ENCODE data around the gene RPL4. TPM values are rescaled to one million over a fixed set of nuclear protein-coding genes. Genes with fewer than 3 reads are reported as not detected.

Gene RPL4
- polyA plus RNA-seq, 1 donor from 2014 or later, result 3,693 TPM

DNA sequence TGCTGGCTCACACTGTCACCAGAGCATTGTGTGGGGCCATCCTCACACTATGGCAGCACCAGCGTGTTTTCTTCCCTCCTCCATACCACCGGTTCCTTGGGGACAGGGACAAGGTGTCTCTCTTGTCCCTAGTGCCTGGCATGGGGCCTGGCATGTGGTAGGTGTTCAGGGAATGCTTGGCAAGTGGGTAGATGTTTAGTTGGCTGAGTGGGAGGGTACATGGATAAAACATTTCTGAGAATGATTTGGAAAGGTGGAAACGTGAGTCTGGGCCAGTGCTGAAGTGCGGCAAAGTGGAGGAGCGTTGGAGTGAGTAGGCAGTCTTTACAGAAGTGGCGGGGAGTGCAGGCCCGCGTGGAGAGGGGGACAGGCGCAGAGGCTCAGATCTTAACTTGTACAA is 22.1 kb downstream of the RPL4 start:
- Histone ChIP-seq H3K9me2 (ENCODE audit: insufficient read depth, low read length) (no peaks in the 10 kb centered on the region), H3K9ac (ENCODE audit: low read length) (no peak overlapping the region), H2AFZ (ENCODE audit: low read depth, low read length) (no peak overlapping the region), H4K20me1 (ENCODE audit: insufficient read depth) (no peaks in the 10 kb centered on the region), H3K36me3 (ENCODE audit: insufficient read depth, low read length) (no peaks in the 10 kb centered on the region), H3K27me3 (ENCODE audit: insufficient read depth, low read depth, low read length) (no peaks in the 10 kb centered on the region), H3K4me3 (ENCODE audit: low read length) (no peak overlapping the region), H3K79me2 (replicated peaks; ENCODE audit: insufficient read depth, low read length) (no peaks in the 10 kb centered on the region), H3K4me2 (ENCODE audit: low read length) (no peak overlapping the region), H3K9me3 (ENCODE audit: low read length) (no peaks in the 10 kb centered on the region), H3K27ac (ENCODE audit: low read length) (no peak overlapping the region), H3F3A (ENCODE audit: insufficient read depth, low read length, poor library complexity, severe bottlenecking) (no peaks in the 10 kb centered on the region)
- TF ChIP-seq EZH2 (IDR thresholded peaks at IDR 0.05; ENCODE audit: borderline replicate concordance, insufficient read depth, low read length, poor library complexity, severe bottlenecking) (no peak), MXI1 (conservative IDR thresholded peaks at IDR 0.05; ENCODE audit: poor library complexity, severe bottlenecking) (no peak), TAF1 (IDR thresholded peaks at IDR 0.05; ENCODE audit: low read depth) (no peak), SMC3 (conservative IDR thresholded peaks at IDR 0.05; ENCODE audit: poor library complexity) (no peak), EP300 (conservative IDR thresholded peaks at IDR 0.05; ENCODE audit: poor library complexity, severe bottlenecking) (no peak), RAD21 (conservative IDR thresholded peaks at IDR 0.05) (no peak), POLR2AphosphoS5 (IDR thresholded peaks at IDR 0.05) (no peak)
- TF ChIP-seq, protein P1, sequence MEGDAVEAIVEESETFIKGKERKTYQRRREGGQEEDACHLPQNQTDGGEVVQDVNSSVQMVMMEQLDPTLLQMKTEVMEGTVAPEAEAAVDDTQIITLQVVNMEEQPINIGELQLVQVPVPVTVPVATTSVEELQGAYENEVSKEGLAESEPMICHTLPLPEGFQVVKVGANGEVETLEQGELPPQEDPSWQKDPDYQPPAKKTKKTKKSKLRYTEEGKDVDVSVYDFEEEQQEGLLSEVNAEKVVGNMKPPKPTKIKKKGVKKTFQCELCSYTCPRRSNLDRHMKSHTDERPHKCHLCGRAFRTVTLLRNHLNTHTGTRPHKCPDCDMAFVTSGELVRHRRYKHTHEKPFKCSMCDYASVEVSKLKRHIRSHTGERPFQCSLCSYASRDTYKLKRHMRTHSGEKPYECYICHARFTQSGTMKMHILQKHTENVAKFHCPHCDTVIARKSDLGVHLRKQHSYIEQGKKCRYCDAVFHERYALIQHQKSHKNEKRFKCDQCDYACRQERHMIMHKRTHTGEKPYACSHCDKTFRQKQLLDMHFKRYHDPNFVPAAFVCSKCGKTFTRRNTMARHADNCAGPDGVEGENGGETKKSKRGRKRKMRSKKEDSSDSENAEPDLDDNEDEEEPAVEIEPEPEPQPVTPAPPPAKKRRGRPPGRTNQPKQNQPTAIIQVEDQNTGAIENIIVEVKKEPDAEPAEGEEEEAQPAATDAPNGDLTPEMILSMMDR (IDR thresholded peaks at IDR 0.05; ENCODE audit: poor library complexity, severe bottlenecking), result no peak
- TF ChIP-seq, protein P2, sequence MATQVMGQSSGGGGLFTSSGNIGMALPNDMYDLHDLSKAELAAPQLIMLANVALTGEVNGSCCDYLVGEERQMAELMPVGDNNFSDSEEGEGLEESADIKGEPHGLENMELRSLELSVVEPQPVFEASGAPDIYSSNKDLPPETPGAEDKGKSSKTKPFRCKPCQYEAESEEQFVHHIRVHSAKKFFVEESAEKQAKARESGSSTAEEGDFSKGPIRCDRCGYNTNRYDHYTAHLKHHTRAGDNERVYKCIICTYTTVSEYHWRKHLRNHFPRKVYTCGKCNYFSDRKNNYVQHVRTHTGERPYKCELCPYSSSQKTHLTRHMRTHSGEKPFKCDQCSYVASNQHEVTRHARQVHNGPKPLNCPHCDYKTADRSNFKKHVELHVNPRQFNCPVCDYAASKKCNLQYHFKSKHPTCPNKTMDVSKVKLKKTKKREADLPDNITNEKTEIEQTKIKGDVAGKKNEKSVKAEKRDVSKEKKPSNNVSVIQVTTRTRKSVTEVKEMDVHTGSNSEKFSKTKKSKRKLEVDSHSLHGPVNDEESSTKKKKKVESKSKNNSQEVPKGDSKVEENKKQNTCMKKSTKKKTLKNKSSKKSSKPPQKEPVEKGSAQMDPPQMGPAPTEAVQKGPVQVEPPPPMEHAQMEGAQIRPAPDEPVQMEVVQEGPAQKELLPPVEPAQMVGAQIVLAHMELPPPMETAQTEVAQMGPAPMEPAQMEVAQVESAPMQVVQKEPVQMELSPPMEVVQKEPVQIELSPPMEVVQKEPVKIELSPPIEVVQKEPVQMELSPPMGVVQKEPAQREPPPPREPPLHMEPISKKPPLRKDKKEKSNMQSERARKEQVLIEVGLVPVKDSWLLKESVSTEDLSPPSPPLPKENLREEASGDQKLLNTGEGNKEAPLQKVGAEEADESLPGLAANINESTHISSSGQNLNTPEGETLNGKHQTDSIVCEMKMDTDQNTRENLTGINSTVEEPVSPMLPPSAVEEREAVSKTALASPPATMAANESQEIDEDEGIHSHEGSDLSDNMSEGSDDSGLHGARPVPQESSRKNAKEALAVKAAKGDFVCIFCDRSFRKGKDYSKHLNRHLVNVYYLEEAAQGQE (IDR thresholded peaks at IDR 0.05; ENCODE audit: borderline replicate concordance), result no peak

DNA sequence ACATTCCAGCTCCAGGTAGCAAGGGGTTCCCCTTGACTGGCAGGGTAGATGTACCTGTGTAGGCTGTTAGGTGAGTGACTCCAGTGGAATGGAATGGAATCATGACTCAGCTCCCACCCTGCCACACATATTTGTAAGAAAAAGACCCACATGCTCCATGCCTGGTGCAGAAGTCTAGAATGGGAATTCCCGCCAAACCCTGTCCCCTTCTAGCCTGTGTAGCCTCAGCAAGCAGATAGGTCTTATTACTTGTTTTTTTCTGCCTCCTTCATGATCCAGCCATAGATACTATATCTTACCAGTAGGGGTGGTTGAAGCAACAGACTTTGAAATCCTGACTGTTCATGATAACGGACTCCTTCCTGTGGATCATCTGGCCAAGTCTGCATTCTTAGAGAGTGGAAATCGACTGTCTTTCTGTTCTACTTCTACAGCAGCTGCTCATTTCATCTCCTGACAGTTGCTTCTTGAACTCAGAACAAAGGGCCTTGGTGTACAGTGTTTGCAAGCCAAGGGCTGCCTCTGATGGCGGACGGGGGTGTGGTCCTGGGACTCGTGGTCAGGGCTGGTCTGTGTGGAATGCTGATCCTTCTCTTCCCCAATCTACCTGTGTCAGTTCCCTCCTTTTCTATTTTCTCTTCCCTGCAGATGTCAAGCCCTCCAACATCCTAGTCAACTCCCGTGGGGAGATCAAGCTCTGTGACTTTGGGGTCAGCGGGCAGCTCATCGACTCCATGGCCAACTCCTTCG is 23.4 kb downstream of the RPL4 start:
- Histone ChIP-seq H3K27me3 (ENCODE audit: insufficient read depth, low read depth, low read length) (no peaks in the 10 kb centered on the region), H3K9me3 (ENCODE audit: low read length) (no peaks in the 10 kb centered on the region), H3K9ac (ENCODE audit: low read length) (no peak overlapping the region), H3K79me2 (replicated peaks; ENCODE audit: insufficient read depth, low read length) (no peaks in the 10 kb centered on the region), H3K4me3 (ENCODE audit: low read length) (no peak overlapping the region), H3K36me3 (ENCODE audit: insufficient read depth, low read length) (no peaks in the 10 kb centered on the region), H3K9me2 (ENCODE audit: insufficient read depth, low read length) (no peaks in the 10 kb centered on the region), H3K4me2 (ENCODE audit: low read length) (no peak overlapping the region), H3K27ac (ENCODE audit: low read length) (no peak overlapping the region), H4K20me1 (ENCODE audit: insufficient read depth) (no peaks in the 10 kb centered on the region), H3F3A (ENCODE audit: insufficient read depth, low read length, poor library complexity, severe bottlenecking) (no peaks in the 10 kb centered on the region), H2AFZ (ENCODE audit: low read depth, low read length) (no peak overlapping the region)
- TF ChIP-seq TAF1 (IDR thresholded peaks at IDR 0.05; ENCODE audit: low read depth) (no peak), SMC3 (conservative IDR thresholded peaks at IDR 0.05; ENCODE audit: poor library complexity) (no peak), MXI1 (conservative IDR thresholded peaks at IDR 0.05; ENCODE audit: poor library complexity, severe bottlenecking) (no peak), EZH2 (IDR thresholded peaks at IDR 0.05; ENCODE audit: borderline replicate concordance, insufficient read depth, low read length, poor library complexity, severe bottlenecking) (no peak), POLR2AphosphoS5 (IDR thresholded peaks at IDR 0.05) (no peak), EP300 (conservative IDR thresholded peaks at IDR 0.05; ENCODE audit: poor library complexity, severe bottlenecking) (no peak), RAD21 (conservative IDR thresholded peaks at IDR 0.05) (no peak)
- TF ChIP-seq, protein P2 (IDR thresholded peaks at IDR 0.05; ENCODE audit: borderline replicate concordance), result no peak
- TF ChIP-seq, protein P1 (IDR thresholded peaks at IDR 0.05; ENCODE audit: poor library complexity, severe bottlenecking), result no peak

All from neural cell (in vitro differentiated cells).